Activated naive CD4-positive, alpha-beta T cell treated with anti-CD3 and anti-CD28 coated beads for 36 hours (primary cell): ENCODE measurements around the gene EDIL3. TPM values are rescaled to one million over a fixed set of nuclear protein-coding genes. Genes with fewer than 3 reads are reported as not detected.
"Not testable (repeated sequence)": the region's sequence is repeated elsewhere in the genome, so short reads cannot be mapped to it uniquely, and the experiment has no call there.

Source experiments
- CTCF ChIA-PET: fragments of 350-600 bp; sonication (Branson Sonifier 250); formaldehyde crosslinking; loops from one replicate; lab custom pipeline; 2021; ENCODE audit warnings: antibody characterized with exemption; lab: Charles Lee
- DNase-seq: peaks from one replicate; pipeline ENCODE4 v3.0.0-alpha.2; 2020
- H3K27ac Mint-ChIP-seq: one replicate; pipeline ENCODE4 v1.8.0; 2021; ENCODE audit warnings: mild to moderate bottlenecking, mixed read lengths
- H3K27me3 Mint-ChIP-seq: one replicate; pipeline ENCODE4 v1.8.0; 2021; ENCODE audit warnings: low read depth, mixed read lengths
- H3K36me3 Mint-ChIP-seq: one replicate; pipeline ENCODE4 v1.8.0; 2021; ENCODE audit warnings: low read depth, mixed read lengths
- H3K4me1 Mint-ChIP-seq: one replicate; pipeline ENCODE4 v1.8.0; 2021; ENCODE audit warnings: low read depth, mixed read lengths
- H3K4me3 Mint-ChIP-seq: one replicate; pipeline ENCODE4 v1.8.0; 2021; ENCODE audit warnings: mild to moderate bottlenecking, moderate library complexity, mixed read lengths
- H3K9me3 Mint-ChIP-seq: one replicate; pipeline ENCODE4 v1.8.0; 2021; ENCODE audit warnings: mixed read lengths
- intact Hi-C: fragments of 100-400 bp; cut with micrococcal nuclease; formaldehyde crosslinking; loops from one replicate; pipeline ENCODE4 v1.15.1; 2023
- total RNA-seq, 2 experiments: library from RNA; stranded (reverse); gene quantifications; one replicate each; pipeline ENCODE4 v1.2.3, GENCODE V29; 2021

The EDIL3 gene
- total RNA-seq, 2 experiments from 2014 or later = not detected

GRCh38 chr5:84036842-84037241 lies 347.8 kb downstream of the EDIL3 start:
- DNase-seq = no peak
- CTCF ChIA-PET = no interaction called here
- intact Hi-C loops = no loop called here
- H3K36me3 Mint-ChIP-seq = no peaks in the 10 kb centered on the region
- H3K27me3 Mint-ChIP-seq = no peaks in the 10 kb centered on the region
- no peak overlapping the region for H3K27ac Mint-ChIP-seq
- H3K4me3 Mint-ChIP-seq = no peak overlapping the region
- no peaks in the 10 kb centered on the region for H3K4me1 Mint-ChIP-seq
- H3K9me3 Mint-ChIP-seq = no peaks in the 10 kb centered on the region

- DNase-seq = no peak
- H3K36me3 Mint-ChIP-seq = no peaks in the 10 kb centered on the region
- no peaks in the 10 kb centered on the region for H3K4me1 Mint-ChIP-seq
- CTCF ChIA-PET = no interaction called here
- intact Hi-C loops = no loop called here
- H3K4me3 Mint-ChIP-seq = no peak overlapping the region
- H3K27me3 Mint-ChIP-seq = no peaks in the 10 kb centered on the region
- peaks cover 2% of the 10 kb centered on the region for H3K9me3 Mint-ChIP-seq
- H3K27ac Mint-ChIP-seq = no peak overlapping the region
Observed at GRCh38 chr5:84032324-84032723, 352.4 kb downstream of the EDIL3 start.

- H3K36me3 Mint-ChIP-seq = no peaks in the 10 kb centered on the region
- CTCF ChIA-PET = interaction anchor here (0.6 kb wide), 1 partner anchor 219 kb away, joined by 4 read pairs; no protein-coding TSS in a partner anchor
- no peak for DNase-seq
- no peaks in the 10 kb centered on the region for H3K4me1 Mint-ChIP-seq
- intact Hi-C loops = no loop called here
- H3K4me3 Mint-ChIP-seq = no peak overlapping the region
- H3K9me3 Mint-ChIP-seq = peaks cover 2% of the 10 kb centered on the region
- no peaks in the 10 kb centered on the region for H3K27me3 Mint-ChIP-seq
- no peak overlapping the region for H3K27ac Mint-ChIP-seq
Observed at GRCh38 chr5:84028093-84028492, 356.6 kb downstream of the EDIL3 start.

GRCh38 chr5:84018521-84018920 lies 366.2 kb downstream of the EDIL3 start:
- DNase-seq, H3K27me3 Mint-ChIP-seq, intact Hi-C loops, H3K27ac Mint-ChIP-seq, H3K4me1 Mint-ChIP-seq, H3K36me3 Mint-ChIP-seq, H3K4me3 Mint-ChIP-seq, CTCF ChIA-PET, H3K9me3 Mint-ChIP-seq: not testable (repeated sequence)

- Mint-ChIP-seq H3K27me3 (no peaks in the 10 kb centered on the region), H3K9me3 (peaks cover 5% of the 10 kb centered on the region), H3K4me1 (no peaks in the 10 kb centered on the region), H3K36me3 (no peaks in the 10 kb centered on the region), H3K27ac (no peak overlapping the region), H3K4me3 (no peak overlapping the region)
- DNase-seq = no peak
- intact Hi-C loops = no loop called here
- CTCF ChIA-PET = no interaction called here
Observed at GRCh38 chr5:84017523-84018172, 367.0 kb downstream of the EDIL3 start.

GRCh38 chr5:84016085-84016484 lies 368.6 kb downstream of the EDIL3 start:
- H3K27ac Mint-ChIP-seq = no peak overlapping the region

GRCh38 chr5:84014966-84015365 lies 369.7 kb downstream of the EDIL3 start:
- Mint-ChIP-seq H3K36me3 (no peaks in the 10 kb centered on the region), H3K27ac (no peak overlapping the region), H3K9me3 (peaks cover 7% of the 10 kb centered on the region), H3K4me1 (no peaks in the 10 kb centered on the region), H3K4me3 (no peak overlapping the region), H3K27me3 (no peaks in the 10 kb centered on the region)
- intact Hi-C loops = no loop called here
- CTCF ChIA-PET = no interaction called here
- no peak for DNase-seq

More at GRCh38 chr5:84016085-84016484, 368.6 kb downstream of the EDIL3 start:
- Mint-ChIP-seq H3K4me3 (no peak overlapping the region), H3K4me1 (no peaks in the 10 kb centered on the region), H3K27me3 (no peaks in the 10 kb centered on the region), H3K9me3 (peaks cover 6% of the 10 kb centered on the region), H3K36me3 (no peaks in the 10 kb centered on the region)
- intact Hi-C loops = no loop called here
- DNase-seq = no peak
- CTCF ChIA-PET = no interaction called here

GRCh38 chr5:83993803-83994202 lies 390.9 kb downstream of the EDIL3 start:
- no peaks in the 10 kb centered on the region for H3K27me3 Mint-ChIP-seq
- no peak overlapping the region for H3K27ac Mint-ChIP-seq
- H3K4me1 Mint-ChIP-seq = no peaks in the 10 kb centered on the region
- CTCF ChIA-PET = interaction anchor here (0.6 kb wide), 1 partner anchor 1764 kb away, joined by 3 read pairs; no protein-coding TSS in a partner anchor
- H3K36me3 Mint-ChIP-seq = no peaks in the 10 kb centered on the region
- intact Hi-C loops = no loop called here
- no peak overlapping the region for H3K4me3 Mint-ChIP-seq
- peaks cover 8% of the 10 kb centered on the region for H3K9me3 Mint-ChIP-seq
- DNase-seq = no peak

- CTCF ChIA-PET = no interaction called here
- no peaks in the 10 kb centered on the region for H3K4me1 Mint-ChIP-seq
- H3K9me3 Mint-ChIP-seq = peaks cover 8% of the 10 kb centered on the region
Observed at GRCh38 chr5:83991566-83992224, 393.0 kb downstream of the EDIL3 start.

GRCh38 chr5:83988293-83988685 lies 396.4 kb downstream of the EDIL3 start:
- Mint-ChIP-seq H3K9me3 (peaks cover 3% of the 10 kb centered on the region), H3K27me3 (no peaks in the 10 kb centered on the region), H3K36me3 (no peaks in the 10 kb centered on the region), H3K4me1 (no peaks in the 10 kb centered on the region), H3K27ac (no peak overlapping the region), H3K4me3 (no peak overlapping the region)
- intact Hi-C loops = no loop called here
- DNase-seq = no peak
- CTCF ChIA-PET = no interaction called here

More at GRCh38 chr5:83991566-83992224, 393.0 kb downstream of the EDIL3 start:
- H3K27ac Mint-ChIP-seq = no peak overlapping the region
- H3K27me3 Mint-ChIP-seq = no peaks in the 10 kb centered on the region
- intact Hi-C loops = no loop called here
- DNase-seq = no peak
- no peak overlapping the region for H3K4me3 Mint-ChIP-seq
- no peaks in the 10 kb centered on the region for H3K36me3 Mint-ChIP-seq

GRCh38 chr5:83987513-83988292 lies 397.0 kb downstream of the EDIL3 start:
- CTCF ChIA-PET = no interaction called here
- intact Hi-C loops = no loop called here
- Mint-ChIP-seq H3K4me3 (no peak overlapping the region), H3K4me1 (no peaks in the 10 kb centered on the region), H3K36me3 (no peaks in the 10 kb centered on the region), H3K27ac (no peak overlapping the region), H3K9me3 (peaks cover 5% of the 10 kb centered on the region), H3K27me3 (no peaks in the 10 kb centered on the region)
- DNase-seq = no peak

- Mint-ChIP-seq H3K27me3 (no peaks in the 10 kb centered on the region), H3K9me3 (peaks cover 1% of the 10 kb centered on the region), H3K4me3 (no peak overlapping the region), H3K27ac (no peak overlapping the region), H3K36me3 (no peaks in the 10 kb centered on the region), H3K4me1 (no peaks in the 10 kb centered on the region)
- intact Hi-C loops = no loop called here
- CTCF ChIA-PET = no interaction called here
- DNase-seq = no peak
Observed at GRCh38 chr5:83983852-83984251, 400.8 kb downstream of the EDIL3 start.
